NCI-H187 treated with DMSO at 0.1 percent for 48 hours (cell line): Measurements from ENCODE around the gene PVALEF.
"Not testable (repeated sequence)": the region's sequence is repeated elsewhere in the genome, so short reads cannot be mapped to it uniquely, and the experiment has no call there.

ENCODE experiments used
- DNase-seq: peaks from one replicate; lab custom pipeline; 2025; lab: John Stamatoyannopoulos, UW

Gene PVALEF

DNA sequence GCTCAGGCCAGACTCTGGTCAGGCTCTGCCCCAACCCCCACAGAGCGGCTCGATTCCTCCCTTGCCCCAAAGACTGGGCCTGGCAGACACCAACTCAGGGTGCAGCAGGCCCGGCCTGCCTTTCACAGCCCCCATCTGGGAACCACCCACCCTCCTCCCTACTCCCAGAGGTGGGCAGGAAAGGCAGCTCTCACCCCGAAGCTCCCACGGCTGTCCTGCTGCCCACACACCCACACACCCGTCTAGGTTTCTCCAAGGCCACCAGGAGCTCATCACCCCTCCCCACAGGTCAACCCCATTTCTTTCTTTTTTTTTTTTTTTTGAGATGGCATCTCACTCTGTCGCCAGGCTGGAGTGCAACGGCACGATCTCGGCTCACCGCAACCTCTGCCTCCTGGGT, 53.7 kb downstream of the PVALEF start:
- no peak for DNase-seq

DNA sequence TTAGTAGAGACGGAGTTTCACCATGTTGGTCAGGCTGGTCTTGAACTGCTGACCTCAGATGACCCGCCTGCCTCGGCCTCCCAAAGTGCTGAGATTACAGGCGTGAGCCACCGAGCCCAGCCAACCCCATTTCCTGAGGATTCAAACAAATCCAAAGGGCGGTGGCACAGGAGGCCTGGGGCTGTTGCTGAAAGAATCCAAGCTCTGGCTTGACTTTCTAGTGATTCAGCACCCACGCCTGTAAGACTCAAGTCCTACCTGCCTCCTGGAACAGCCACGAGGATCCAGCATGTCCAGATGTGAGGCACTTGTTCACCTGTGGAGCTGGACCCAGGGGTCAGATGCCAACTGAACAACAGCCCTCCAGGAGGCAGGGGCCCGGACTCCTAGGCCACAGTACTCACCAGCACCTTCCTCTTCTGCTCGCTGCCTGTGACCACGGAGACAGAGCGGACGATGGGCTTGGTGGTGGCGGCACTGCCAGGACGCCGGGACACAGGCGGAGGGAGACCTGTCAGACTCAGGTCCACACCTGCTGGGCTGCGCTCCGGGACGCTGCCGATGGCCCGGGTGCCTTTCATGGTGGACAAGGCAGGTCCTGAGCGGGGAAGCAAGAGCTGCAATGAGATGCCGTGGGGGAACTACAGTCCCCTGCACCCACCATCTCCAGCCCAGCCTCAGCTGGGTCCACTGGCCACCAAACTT, 54.3 kb downstream of the PVALEF start:
- DNase-seq, result no peak

DNA sequence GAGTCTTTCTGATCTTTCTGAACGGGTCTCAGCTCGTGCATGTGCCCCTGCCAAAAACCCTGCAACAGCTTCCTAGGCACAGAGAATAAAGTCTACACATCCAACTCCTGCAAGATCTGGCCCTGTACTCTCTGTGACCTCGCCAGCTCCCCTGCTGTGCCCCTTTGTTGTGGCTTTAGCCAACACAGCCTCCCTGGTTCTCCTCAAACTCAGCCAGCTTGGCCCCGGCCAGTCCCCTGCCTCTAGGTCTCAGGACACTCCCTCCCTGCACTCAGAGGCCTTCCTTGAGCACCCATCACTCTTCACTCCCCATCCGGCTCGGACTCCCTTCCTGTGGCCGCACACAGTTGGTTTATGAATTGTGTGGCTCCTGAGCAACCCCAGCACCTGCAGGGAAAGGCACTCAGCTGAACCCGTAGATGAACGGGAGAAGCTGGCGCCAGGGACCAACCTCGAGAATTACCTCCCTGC, 56.1 kb downstream of the PVALEF start:
- DNase-seq, result no peak

DNA sequence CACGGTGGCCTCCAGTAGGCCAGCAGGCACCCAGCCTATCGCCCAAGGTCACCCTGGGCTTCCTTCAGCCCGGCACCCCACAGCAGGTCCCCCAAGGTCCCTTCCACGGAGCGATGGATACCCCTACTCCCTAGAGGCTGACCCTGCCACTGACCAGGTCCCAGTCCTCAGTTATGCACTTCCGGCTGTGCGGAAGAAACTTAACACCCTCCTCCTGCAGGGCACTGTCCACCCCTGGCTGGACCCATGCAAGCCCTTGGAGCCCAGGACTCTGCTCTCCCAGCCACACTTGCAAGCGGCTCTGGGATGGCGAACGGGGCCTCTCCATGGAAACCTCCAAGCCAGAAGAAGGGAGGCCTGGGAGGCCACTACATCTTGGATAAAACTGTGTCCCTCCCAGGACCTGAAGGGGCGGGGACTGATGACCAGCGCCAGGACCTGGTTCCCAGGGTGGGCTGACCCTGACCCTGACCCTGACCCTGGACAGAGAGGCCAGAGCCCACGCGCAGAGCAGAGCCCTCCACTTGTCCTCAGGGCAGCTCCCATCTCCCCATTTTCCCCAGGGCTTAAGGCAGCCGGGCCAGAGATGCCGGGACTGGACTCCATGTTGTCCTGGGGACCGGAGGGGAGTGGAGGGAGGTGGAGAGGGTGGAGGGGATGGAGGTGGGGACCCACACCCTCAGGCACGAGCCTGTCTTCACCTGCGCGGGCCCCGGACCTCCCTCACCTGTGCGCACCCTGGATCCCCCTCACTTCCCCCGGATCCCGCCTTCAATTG, 56.7 kb downstream of the PVALEF start:
- DNase-seq, result no peak

DNA sequence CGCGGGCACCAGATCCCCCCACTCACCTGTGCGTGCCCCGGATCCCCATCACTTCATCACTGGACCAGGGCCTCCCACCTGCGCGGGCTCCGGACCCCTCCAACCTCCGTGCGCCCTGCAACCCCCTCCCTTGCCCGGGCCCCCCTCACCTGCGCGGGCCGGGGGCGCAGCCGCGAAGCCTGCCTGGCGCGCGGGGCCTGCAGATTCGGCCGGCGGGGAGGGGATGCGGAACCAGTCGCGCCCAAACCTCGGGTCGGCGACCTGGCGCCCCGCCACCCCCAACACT, 57.3 kb downstream of the PVALEF start:
- no peak for DNase-seq

DNA sequence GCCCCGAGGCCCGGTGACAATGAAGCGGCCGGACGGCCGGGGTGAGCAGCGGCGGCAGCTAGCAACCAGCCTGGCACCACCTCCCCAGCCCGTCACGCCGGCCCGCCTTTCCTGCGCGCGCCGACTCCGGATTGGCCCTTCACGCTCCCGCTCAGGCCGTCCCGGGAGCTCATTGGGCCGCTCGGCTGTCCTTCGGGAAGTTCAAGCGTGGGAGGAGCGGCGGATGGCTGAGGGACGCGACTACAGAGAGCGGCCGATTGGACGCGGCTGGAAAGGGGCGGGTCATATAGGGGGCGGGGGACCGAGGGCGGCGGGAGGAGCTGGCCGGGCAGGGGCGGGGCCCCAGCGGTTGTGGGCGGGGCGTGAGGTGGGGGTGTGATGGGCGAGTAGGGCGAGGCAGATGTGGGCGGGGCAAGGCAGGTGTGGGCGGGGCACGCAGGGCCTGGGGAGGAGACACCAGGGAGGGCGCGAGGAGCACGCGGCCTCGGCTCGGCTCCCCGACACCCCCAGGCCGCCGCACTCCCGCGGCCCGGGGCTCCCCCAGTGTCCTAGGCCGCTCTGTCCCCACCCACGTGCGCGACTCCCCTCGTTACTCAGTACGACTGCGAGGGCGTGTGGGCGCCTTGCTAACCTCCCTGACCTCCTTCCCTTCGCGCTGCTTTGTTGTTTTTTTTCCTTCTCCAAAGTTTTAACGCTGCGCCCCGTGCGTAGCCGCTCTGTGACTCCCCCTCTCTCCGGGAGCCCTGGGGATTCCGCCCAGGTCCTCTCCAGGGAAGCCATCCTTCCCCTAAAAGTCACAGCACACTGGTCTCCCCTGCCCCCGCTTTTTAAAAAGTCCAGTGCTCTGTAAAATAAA, 57.8 kb downstream of the PVALEF start, which contains the start of gene CEP131:
TSS of gene CEP131 (minus strand) at position 60 of the 856 bp plus-strand sequence. CDS start 2,909 bp downstream, outside the sequence.
- peak; percentile 84 for DNase-seq

DNA sequence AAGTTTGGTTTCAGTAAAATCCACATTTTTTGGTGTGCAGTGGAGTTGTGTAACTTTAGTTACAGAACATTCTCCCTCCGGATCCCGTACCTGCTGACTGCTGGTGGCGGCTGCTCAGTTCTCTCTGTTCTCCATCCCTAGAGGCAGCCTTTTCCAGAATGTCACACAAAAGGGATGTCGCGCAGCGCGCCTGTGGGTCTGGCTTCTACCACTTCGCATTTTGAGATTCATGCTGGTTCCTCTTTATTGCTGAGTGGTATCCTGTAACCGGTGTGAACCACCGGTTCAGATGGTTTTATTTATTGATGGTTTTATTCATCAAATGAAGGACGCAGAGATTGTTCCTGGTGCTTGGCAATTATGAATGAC, 58.4 kb downstream of the PVALEF start:
- no peak for DNase-seq

DNA sequence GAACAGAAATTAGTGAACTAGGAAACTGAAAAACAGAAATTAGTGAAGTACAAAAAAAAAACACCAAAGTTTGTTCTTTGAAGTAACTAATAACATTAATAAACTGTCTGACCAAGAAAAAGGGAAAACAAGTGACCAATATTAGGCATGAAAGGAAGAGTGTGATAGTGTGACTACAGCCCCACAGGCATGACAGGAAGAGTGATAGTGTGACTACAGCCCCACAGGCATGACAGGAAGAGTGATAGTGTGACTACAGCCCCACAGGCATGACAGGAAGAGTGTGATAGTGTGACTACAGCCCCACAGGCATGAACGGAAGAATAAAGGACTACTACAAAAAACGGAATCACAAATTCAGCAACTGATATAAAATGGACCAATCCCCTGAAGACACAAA, 62.3 kb downstream of the PVALEF start:
- not testable (repeated sequence) for DNase-seq

DNA sequence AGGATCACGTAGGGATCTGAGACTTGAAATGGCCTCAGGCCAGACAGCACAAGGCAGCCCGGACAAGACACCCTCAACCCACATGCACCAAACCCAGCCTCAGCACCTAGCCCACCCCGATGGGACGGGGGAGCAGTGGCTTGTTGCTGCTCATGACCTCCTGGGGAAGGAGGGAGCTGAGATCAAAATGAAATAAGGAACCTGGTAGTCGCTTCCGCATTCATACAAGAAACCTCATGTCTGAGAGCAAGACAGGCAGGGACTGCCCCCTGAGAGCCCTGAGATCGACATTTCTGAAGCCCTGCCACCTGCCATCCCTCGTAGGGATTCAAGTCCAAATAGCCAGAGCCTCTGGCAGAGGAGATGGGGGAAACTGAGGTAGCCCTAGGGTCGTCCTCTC, 63.1 kb downstream of the PVALEF start:
- DNase-seq, result no peak

DNA sequence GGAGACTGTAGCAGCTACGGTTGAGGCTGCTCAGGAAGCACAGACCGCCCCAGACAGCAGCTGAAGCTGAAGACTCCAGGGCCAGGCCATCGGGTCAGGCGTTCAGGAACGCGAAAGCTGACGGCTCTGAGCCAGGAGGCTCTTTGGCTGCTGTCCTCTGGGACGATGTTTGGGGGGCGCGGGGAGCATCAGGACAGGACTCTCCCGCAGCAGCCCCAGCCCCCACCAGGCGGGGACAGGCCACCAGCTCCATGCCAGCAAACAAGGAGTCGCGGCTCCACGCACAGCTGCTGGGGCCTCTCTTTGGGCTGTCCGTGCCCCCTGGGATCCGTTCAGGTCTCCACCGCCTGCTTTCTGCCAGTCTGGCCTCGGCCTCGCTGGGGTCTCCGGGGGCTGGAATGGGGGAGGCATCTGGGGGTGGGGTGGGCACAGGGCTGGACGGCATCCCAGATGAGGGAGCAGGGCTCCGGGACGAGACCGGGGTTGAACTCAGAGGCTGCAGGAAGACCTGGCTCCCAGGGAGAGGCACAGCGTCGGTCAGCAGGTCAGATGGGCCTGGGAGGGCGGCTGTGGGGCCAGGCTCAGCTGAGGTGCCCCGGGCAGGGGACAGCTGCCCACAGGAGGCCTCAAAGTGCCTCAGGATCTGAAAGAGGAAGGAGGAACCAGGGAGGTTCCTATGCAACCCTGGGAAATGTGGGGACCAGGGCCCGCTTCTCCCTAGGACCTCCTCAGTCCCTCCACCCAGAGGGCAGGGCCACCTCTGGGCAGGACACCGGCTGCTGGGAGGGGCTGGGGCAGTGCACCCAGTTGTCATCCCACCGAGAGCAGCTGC, 63.7 kb downstream of the PVALEF start:
- no peak for DNase-seq

DNA sequence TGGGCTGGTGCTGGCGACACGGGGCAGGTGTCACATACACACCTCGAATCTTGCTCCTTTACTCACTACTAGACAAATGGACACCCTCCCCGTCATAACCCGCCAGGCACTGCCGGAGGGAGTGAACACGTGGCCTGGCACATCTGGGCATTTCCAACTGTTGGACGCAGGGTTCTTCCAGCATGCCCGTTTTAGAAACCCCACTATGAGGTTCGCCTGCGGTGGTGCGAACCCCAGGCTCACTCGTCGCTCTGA, 64.3 kb downstream of the PVALEF start:
- DNase-seq, result no peak

DNA sequence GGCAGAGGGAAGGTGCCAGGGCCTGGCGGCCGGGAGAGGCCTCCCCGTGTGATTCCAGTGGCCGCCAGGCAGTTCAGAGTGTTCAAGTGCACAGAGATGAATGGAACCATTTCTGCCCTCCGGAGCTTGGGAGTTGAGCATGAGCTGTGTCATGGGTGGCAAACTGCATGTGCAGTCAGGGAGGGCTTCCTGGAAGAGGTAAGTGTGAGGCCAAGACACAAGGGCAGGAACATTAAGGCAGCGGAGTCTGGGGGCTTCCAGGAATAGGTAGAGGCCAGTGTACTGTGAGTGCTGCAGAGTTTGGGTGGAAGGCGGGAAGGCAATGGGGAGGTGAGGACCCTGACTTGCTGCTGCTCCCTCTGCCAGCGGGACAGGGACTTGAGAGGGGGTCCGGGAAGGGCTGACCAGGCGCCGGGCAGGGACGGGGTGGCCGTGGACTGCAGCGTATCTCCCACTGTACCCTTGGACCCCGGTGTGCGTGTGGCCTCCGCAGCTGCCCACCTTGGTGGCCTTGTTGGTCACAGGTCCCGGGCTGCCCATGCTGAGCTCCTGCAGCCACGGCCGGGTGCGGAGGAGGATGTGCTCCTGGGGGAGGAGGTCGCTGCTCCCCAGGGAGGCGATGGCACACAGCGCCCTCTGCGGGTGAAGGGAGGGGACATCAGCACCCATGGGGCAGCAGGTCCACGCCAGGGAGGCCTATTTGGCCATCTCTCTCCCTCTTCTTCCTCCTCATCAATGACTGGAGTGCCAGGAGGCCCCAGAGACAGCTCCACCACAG, 64.9 kb downstream of the PVALEF start:
- DNase-seq, result no peak

DNA sequence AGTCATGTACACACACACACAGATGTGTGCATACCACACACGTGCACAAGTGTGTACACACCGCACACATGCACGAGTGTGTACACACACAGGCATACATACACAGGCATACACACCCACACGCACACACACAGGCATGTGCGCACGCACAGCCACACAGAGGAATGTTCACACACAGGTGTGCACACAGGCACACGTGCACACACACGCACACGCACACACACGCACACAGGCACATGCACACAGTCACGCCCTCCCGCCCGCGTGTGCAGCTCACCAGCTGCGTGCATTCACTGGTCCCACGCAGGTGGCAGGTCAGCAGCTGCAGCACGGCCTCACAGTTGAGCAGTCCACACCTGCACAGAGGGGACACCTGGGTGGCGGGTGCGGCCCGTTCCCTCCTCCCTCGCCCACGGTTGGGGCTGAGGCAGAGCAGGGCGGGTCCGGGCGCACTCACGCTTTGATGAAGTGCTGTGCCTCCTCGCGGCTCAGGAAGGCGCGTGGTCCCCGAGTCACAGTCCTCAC, 65.9 kb downstream of the PVALEF start:
- no peak for DNase-seq

DNA sequence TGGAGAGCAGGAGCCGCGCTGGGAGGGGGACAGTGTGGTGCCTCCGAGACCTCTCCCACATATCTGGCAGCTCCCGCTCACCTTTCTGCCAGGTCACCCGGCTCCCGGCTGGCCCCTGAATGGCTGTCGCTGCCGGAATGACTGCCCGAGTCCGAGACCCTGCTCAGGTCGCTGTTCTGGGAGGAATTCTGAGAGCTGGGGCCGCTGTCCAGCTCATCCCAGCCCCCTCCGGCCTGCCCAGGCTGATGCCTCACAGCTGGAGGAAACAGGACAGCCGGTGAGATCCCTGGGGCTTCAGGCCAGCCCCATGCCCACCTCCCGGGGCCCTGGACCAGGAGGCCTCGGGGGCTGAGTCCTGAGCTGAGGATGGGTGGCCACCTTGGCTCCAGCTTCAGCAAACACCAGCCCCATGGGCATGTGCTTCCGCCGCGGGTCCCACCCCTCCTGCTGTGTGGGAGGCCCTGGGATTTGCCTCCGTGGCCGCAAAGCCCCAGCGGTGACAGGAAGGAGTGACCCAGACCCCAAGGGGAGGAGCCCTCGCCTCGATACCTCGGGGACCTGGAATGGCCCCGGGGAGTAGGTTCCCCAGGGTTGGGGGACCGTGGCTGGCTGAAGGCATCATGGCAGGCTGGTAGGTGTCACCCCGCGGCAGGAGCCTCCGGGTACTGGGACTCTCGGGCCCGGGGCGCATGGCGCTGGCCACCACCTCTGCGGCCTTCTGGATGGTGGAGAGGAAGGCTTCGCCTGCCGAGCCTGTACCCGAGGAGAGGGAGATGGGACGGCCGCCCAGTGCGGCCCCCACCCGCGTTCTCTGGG, 66.7 kb downstream of the PVALEF start:
- no peak for DNase-seq
